Effector CD8-positive, alpha-beta T cell (primary cell): Measurements from ENCODE around the gene COL5A2.

Source experiments
- DNase-seq: peaks from one replicate; lab custom pipeline; 2025; lab: John Stamatoyannopoulos, UW

The COL5A2 gene

DNA sequence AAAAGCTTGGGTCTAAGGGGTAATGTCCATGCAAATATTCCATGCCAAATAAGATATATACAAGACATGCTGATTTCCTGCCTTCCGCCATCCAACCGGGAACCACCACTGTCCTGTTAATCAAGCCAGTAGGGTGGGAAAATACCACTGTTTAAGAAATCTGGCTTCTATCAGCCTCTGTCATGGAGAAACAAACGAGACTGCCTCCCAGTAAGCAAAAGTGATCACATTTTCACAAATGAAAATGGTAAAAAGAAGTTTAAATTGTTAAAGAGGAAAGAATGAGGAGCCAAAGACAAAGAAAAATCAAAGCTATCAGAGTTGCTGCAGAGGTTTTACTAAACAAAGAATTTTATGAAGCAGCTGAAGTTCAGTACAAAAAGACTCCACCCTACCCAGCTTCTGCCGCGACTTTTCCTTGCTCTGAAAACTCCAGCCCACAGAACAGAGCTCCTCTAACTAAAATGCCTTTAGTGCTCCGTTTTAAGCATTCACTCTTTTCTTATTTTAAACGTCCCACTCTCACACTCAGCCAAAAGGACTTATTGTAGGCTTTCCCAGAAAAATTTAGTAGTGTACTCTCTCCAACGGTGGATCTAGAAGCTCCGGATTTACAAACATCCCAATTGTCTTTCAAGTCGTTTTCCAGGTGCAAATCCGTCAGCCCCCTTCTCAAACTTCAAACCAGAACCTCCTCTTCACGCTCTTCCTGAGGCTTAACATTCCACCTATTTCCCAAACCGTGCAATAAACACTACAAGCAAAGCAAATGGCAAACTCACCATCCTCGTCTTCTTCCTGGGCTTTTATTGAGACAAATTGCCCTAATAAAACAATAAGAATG is 613 bp downstream of the COL5A2 start:
- no peak for DNase-seq

DNA sequence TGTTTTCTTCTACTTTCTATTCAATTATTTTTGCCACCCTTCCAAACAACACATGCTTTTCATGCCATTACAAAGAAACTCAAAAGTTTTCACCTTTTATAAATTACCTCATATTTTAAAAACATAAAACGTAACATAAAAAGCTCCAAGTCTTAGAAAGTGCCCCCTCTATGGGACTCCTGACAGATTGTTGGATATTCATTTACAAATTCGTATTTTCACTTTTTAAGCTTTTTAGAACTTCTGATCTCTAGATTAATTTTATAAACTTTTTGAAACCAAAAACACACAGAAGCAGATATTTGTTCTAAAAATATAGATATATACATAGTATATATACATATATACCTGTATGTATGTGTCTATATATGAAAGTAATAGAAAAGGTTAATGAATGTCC is 1.5 kb downstream of the COL5A2 start:
- DNase-seq, result no peak

DNA sequence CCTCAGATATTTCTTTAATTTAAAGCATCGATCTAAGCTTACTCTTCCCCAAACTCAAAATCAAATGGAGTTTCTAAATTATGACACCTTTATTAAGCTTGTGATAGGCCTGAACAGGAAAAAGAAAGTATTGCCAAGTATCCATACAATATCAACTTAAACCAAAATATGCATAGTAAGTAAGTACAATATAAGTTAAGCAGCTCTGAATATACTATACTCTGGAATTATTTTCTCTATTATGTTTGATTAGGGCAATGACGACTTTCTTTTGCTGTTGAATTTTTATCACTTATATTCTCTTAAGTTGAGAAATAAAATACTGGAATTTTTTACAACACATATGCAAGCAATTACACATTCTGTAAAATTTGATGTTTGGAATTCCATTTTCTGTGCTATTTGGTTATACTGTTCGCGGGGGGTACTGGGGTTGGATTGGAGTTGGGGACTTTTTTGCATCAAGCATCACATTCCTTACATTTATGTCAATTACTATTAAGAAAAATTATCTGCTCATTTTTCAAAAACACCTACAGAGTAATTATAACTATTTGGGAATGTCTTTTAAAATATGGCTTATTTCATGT is 2.2 kb downstream of the COL5A2 start:
- no peak for DNase-seq

DNA sequence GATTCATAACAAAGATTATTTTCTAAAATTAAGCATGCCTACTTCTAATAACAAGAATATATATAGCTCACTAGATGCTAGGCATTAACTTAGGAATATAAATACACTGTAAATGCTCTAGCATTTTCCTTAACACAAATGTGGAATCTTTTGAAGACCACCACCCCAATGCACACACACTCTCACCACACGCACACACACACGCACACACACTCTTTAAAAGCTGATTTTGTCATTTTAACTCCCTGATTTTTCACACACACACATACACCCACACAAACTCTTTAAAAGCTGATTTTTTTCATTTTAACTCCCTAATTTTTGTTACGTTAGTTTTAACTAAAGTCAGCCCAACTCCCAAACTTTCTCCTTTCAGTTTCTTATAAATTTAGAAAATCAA is 3.0 kb downstream of the COL5A2 start:
- no peak for DNase-seq

DNA sequence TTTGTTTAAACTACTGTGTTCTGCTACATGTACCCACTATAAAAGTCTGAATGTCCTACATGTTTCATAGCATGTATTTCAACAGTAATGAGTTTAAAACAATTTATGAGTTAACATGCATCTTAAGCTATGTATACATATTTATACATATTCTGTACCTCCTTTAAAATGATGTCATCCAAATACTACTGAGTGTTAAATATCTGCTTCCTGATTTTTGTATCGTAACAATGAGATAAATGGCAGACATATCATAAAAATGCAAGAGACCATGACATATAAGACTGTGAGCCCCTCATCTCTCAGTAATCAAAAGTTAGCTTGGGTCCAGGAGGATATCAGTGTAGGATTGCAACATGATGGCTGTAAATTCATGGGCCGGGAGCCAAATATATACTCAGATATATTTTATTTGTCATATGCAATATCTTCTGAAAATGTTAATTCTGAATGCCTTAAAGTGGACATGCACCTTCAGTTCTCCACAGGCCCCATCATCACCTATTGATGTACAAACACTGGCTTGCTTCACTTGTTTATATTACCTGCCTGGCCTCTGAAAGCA is 3.6 kb downstream of the COL5A2 start:
- DNase-seq, result no peak

DNA sequence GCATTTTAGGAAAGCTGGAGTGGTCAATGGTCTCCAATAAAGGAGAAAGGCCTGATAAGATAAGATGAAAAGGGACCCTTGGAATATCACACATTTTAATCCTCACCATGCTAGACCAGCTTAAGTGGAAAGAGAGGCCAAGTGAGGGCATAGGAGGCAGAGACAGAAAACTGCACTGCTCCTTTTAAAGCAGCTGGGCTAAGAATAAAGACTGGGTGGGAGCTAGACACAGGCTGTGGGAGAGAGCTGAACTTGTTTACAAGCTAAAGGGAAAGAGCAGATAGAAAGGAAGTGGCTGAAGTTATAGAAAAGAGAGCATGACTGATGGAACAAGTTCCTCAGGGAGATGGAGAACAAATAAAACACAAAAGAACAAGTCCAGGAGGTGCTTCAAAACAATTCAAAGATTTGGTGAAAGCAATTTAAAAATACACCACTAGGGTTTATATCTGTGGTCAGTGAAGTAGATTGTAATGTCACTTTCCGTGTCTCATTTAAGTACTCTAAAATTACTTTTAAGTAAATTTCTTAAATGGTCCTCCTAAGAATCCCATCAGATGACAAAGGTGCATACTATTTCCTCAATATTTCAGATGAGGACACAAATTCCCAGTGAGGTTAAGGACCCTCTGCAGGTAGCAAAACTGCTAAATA is 7.5 kb downstream of the COL5A2 start:
- DNase-seq, result no peak

DNA sequence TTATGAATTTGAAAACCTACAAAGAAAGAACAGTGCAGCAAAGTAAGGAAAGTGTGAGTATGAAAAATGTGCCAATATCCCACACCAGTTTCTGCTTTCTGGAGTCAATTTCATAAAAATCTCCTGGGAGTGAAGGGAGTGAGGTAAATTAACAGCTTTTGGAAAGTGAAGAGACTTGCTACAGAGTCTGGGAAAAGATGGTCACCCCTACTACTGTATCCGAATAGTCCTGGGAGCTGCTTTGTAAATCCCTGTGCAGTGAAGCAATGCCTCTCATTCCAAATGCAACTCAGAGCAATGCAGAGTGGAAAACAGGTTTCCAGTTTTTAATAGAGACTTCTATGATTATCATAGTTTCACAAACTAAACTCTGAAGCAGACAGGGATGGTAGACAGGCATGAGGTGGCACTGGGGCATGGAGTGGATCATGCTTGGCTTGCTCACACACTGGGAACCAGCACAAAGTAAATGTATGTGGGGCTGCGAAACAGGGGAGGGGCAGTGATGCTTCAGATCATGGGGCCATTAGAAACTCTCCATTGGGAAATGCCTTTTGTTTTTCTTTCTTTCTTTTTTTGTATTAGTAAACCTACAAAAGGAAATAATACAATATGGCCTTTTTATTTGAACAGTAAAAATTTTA is 10.6 kb downstream of the COL5A2 start:
- DNase-seq, result no peak

DNA sequence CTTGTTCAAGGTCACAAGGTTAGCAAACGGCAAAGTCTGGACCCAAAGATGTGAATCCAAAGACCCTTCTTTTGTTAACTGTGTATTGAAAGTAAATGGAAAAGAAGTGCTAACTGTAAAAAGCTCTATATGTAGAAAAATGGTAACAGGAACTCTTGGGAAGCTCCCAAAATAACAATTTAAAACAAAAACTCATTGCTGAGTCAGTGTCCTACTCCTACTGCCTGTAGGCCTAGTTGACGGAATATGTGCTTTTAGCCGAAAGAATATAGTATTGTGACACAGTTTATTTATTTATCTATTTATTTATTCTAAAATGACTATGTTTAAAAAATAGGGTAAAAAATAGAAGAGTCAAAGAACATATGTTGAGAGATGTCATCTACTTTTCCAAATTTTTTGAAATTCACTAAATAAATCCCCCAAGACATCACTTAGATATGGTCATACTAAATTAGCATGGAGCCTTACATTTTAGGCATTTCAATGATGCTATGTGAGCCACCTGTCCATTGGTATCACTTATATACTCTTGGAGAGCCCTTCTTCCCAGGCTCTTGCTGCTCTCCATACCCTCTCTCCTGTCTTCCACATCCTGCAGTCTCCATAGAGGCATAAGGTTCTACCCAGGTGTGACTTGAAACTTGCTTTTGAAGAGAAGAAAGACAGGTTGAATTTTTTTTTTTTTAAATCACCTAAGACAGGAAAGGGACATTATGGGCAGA is 13.7 kb downstream of the COL5A2 start:
- no peak for DNase-seq

DNA sequence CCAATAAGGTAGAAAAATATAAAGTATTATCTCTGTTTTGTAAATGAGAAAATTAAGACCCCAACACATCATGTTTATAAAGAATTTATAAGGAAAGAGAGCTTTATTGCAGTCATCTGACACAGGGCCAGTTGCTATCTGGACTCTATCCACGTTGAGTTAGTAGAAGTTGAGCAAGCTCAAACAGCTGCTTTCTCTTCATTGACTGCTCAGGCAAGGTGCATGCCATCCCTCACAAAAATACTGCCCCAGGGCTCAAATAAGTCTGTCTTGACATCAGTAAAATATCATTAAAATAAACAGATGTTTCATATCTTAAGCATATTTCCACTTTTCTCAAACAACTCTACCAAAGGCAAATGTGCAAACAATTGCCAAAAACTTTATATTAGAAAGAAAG is 14.8 kb downstream of the COL5A2 start:
- DNase-seq, result no peak

DNA sequence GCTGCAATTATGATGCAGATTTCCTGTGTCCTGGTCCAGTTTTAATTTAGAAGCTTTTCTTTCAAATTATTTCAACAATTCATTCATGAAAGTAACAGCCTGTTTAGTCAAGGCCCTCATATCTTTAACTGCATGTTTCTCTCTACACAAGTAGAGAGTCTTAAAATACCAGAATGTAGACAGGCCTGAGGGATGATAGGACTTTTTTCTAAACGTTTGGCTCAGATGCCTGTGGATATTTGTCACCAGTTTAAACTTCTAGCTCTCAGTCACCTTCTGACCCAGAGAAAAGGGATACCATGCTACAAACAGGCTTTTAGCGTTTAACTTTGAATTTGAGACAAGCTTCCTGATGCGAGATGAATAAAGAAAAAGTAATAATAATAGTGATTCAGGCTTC is 15.7 kb downstream of the COL5A2 start:
- DNase-seq, result no peak

DNA sequence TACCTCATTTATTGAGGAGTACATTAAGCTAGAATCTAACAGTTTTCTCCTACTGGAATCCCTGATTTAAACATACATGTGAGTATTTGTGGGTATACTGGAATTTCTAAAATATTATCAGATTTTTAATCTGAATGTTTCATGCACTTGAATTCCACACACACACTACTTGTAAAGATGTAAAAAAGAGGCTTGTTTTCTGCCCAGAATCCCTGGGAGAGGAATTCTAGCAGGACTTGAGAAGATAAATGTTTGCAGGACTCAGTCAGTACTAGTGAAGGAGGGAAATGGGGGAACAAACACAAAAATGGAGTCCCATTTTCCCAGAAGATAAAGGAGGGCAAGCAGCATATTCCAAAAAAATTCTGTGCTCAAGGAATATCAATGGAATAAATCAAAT is 17.0 kb downstream of the COL5A2 start:
- no peak for DNase-seq

DNA sequence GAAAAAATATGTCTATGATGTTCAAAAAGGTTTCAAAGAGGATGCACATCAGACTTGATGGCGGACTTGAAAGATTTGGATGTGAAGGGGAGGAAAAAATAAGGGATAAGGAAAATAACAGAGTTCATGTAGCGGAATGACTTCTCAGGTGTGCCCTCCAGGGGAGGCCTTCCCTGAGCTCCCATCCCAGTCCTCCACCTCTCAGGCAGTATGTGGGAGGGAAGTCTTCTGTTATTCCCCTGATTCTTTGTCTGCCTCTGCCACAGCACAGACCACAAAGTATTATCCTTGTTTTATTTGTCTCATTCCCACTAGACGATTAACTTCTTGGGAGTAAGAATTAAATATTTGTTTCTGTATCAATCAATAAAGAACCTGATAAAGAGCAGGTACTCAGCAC is 17.7 kb downstream of the COL5A2 start:
- DNase-seq, result no peak

DNA sequence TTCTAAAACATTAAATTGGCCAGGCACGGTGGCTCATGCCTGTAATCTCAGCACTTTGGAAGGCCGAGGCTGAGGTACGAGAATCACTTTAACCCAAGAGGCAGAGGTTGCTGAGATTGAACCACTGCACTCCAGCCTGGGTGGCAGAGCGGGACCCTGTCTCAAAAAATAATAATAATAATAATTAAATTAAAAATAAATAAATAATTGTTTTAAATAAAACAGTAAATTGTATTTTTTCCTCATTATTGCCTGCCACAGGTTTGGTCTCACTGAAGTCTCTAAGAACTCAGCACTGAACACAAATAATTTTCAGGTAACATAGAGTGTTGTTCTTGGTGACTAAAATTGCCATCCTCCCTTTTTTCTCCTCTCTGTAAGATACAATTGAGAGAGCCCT is 19.8 kb downstream of the COL5A2 start:
- no peak for DNase-seq

DNA sequence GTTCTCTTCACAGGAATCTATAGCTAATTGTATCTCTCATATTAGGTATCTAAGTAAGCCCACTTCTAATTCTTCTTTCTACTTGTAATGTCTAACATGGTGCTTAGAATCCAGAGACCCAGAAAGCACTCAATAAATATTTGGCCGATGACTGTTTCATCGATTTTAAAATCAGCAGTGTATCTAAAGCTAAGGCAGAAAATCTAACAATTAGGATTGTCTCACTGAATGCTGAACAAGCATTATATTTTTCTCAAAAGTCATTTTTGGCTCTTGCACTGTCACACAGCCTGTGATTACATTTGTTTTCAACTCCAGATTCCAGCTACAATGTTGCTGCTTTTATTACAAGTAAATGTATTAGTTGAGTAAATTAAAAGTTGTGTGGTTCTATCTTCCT is 20.3 kb downstream of the COL5A2 start:
- no peak for DNase-seq

DNA sequence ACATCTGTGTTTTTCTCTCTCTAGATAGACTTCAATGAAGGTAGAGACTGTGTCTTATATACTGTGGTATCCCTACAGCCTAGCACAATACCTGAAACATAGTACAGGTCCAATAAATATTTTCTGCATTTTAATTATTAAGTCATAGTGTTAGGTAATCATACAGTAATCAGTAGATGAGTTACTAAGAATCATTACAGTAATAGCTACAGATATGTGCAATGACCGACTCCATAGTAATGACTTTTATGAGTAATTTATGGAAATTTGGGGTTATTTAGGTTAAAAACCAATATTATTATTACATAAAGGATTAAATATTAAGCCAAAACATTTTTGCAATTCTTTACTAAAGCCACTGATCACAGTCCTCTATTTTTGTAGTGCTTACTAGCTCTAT is 21.6 kb downstream of the COL5A2 start:
- no peak for DNase-seq

DNA sequence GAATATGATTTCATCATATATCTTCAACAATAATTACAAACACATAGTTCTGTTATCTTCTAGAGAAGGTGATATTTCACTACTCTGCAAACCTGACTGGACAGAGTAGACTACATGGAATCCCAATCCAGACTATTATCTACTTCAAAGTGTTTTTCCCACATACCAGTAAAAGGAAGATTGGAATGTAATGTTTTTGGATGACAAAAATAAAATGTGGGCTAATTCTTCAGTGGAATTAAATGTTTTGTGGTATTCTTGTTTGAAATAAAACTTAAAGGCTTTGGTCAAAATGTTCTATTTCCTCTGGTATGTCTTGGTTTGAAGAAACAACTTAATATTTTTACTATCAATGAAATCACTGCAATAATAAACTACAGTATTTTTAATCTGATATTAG is 22.1 kb downstream of the COL5A2 start:
- DNase-seq, result no peak

DNA sequence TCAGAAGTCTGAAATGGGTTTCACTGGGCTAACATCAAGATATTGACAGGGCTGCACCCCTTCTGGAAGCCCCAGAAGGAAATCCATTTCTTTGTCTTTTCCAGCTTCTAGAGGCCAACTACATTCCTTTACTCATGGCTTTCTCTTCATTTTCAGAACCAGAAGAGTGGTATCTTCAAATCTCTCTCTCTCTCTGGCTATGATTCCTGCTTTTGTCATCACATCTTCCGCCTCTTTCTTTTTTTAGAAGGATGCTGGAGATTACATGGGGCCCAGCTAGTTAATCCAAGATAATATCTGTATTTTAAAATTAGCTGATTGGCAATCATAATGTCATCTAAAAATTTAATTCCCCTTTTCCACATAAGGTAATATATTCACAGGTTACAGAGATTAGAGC is 23.8 kb downstream of the COL5A2 start:
- no peak for DNase-seq

DNA sequence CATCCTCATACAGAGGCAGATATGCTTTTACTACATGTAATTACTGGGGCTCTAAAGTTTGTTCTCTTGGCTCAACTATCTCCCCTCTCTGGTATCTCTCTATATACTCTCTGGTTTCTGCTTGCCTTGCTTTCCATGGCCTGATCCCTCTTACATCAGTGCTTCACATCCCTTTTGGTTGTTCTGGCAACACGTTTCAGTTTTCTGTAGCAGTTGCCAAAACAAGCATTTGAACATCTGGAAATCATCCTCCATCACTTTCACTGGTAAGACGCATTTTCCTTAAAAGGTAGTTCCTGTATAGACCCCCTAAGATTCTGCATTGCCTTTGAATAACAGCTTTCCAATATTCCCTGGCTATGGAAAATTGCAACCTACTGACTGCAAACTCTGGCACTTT is 25.9 kb downstream of the COL5A2 start:
- DNase-seq, result no peak

DNA sequence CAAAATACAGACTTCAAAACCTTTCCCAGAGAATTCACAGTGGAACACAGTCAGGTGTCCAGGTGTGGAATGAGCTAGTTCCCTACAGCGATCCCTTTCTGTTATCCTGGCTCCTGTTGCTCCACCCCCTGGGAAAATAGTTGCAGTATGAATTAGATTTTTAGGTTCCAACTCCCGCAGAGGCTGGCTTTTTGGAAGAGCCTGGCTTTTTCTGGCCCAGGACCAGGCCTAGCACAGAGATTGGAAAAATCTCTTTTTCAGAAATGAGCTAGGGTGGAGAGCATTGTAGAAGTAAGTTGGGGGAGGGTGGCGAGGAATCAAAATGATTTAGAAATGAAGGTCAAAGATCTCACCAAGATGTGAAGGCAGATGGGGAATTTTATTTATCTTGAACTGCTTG is 27.1 kb downstream of the COL5A2 start:
- DNase-seq, result no peak

DNA sequence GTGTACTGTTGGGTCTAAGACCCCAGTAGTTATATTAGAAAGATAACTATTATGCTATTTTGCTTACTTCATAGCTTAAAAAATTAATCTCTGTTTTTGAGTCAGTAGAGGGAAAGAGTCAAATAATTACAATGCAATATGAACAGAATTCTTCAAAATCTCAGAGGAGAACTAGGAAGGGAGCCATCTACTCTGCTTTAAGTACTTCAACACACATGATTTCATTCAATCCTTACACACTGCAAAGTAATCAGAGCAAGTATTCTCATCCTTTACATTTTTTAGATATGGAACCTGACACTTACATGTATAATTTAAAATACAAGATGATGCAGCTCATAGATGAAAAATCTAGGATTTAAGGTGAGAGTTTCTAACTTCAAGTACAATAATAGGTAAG is 27.7 kb downstream of the COL5A2 start:
- no peak for DNase-seq

DNA sequence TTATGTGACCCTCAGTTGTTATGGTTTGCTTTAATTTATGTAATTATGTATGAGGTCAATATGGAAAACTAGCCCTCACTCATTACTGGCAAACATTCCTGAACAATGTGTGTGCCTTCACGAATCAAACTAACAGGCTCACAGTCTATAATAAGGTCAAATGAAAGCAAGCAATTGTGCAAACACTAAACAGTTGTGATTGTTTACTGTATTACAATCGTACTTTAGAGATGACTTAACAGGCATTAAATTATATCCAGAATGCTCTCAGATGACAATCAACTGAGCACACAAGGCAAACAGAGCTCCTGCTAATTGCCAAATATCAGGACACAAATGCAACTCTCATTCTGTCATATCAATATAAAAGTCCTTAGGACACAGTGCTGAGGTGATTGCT is 29.5 kb downstream of the COL5A2 start:
- no peak for DNase-seq

DNA sequence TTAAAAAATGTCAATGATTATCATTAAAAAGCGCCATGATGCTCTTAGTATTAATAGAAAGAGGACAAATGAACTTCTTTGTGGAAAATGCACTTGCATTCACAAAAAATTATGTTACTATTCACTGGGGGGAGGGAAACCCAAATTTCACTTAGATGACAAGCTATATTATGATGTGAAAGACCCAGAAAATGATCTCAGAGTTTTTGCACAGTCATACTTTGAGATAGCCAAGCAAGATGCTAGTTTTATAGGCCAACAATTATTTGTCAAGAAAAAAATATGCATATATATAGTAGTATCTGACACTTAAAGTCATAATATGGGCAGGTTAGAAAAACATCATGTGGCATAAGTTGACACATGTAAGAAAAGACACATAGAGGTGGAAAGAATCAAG is 31.6 kb downstream of the COL5A2 start:
- DNase-seq, result no peak
